SK-N-SH (cell line): ENCODE measurements around the gene CC2D2B. TPM values are rescaled to one million over a fixed set of nuclear protein-coding genes. Genes with fewer than 3 reads are reported as not detected.
"Not testable (repeated sequence)": the region's sequence is repeated elsewhere in the genome, so short reads cannot be mapped to it uniquely, and the experiment has no call there.

ENCODE experiments used
- CTCF ChIA-PET: fragments of 300-600, 350-600 bp; formaldehyde crosslinking; extraction: SDS; loops from one replicate; lab custom pipeline; 2021; lab: Yijun Ruan, JAX
- POLR2A ChIA-PET: fragments of 350-600 bp; sonication (Branson Sonifier 250); formaldehyde crosslinking; extraction: SDS; loops from one replicate; lab custom pipeline; 2020; ENCODE audit warnings: antibody characterized with exemption, inconsistent platforms; lab: Yijun Ruan, JAX
- DNase-seq: peaks from one replicate; pipeline ENCODE4 v3.0.0; 2012
- H2AFZ ChIP-seq: fragments of 200-600 bp; sonication (generic); 2 replicates; pipeline ENCODE4 v1.8.1; 2016; ENCODE audit warnings: antibody characterized with exemption, mild to moderate bottlenecking, low read depth
- H3F3A ChIP-seq: fragments of 200-600 bp; sonication (generic); replicated peaks from 2 replicates; pipeline ENCODE3; 2016; ENCODE audit warnings: antibody characterized with exemption, mild to moderate bottlenecking; ENCODE audit not compliant: insufficient read depth
- H3K27ac ChIP-seq, 2 experiments: fragments of 200-500 bp in 1 of 2; fragments of 200-600 bp in 1 of 2; sonication (Bioruptor generic) in 1 of 2; sonication (generic), shearing (Covaris generic) in 1 of 2; 2 replicates each; pipeline versions ENCODE4 v1.5.1 to v1.6.1; 2014 to 2016; ENCODE audit warnings: low read depth in 2 of 2, inconsistent platforms in 1 of 2, low read length in 1 of 2, mild to moderate bottlenecking in 1 of 2, mixed read lengths in 1 of 2
- H3K27me3 ChIP-seq: fragments of 200-600 bp; sonication (generic), shearing (Covaris generic); 2 replicates; pipeline ENCODE4 v1.6.1; 2016; ENCODE audit warnings: mixed run types; ENCODE audit not compliant: insufficient read depth
- H3K36me3 ChIP-seq, 2 experiments: fragments of 200-500 bp in 1 of 2; fragments of 200-600 bp in 1 of 2; sonication (Bioruptor generic) in 1 of 2; sonication (generic) in 1 of 2; replicated peaks in 1 of 2; 2 replicates each; pipeline versions ENCODE3 to v1.5.1; 2014 to 2016; ENCODE audit warnings: low read length in 1 of 2, mild to moderate bottlenecking in 1 of 2; ENCODE audit not compliant: insufficient read depth in 2 of 2, control insufficient read depth in 1 of 2
- H3K4me1 ChIP-seq, 2 experiments: fragments of 200-500 bp in 1 of 2; fragments of 200-600 bp in 1 of 2; sonication (Bioruptor generic) in 1 of 2; sonication (generic), shearing (Covaris generic) in 1 of 2; 2 replicates each; pipeline versions ENCODE4 v1.5.1 to v1.6.1; 2014 to 2016; ENCODE audit warnings: low read depth in 1 of 2, low read length in 1 of 2, mixed run types in 1 of 2; ENCODE audit not compliant: insufficient read depth in 2 of 2, control insufficient read depth in 1 of 2
- H3K4me2 ChIP-seq: fragments of 200-600 bp; sonication (generic), shearing (Covaris generic); 2 replicates; pipeline ENCODE4 v1.6.1; 2017; ENCODE audit warnings: mixed run types
- H3K4me3 ChIP-seq, 2 experiments: fragments of 200-500 bp in 1 of 2; fragments of 200-600 bp in 1 of 2; sonication (Bioruptor generic) in 1 of 2; sonication (generic), shearing (Covaris generic) in 1 of 2; 2 replicates each; pipeline versions ENCODE4 v1.5.1 to v1.8.1; 2014 to 2016; ENCODE audit warnings: low read depth in 2 of 2, inconsistent platforms in 1 of 2, low read length in 1 of 2, mild to moderate bottlenecking in 1 of 2, mixed read lengths in 1 of 2, moderate library complexity in 1 of 2
- H3K79me2 ChIP-seq: fragments of 200-600 bp; sonication (generic); 2 replicates; pipeline ENCODE4 v1.8.1; 2017; ENCODE audit warnings: mild to moderate bottlenecking; ENCODE audit not compliant: insufficient read depth
- H3K9ac ChIP-seq: fragments of 200-600 bp; sonication (generic); 2 replicates; pipeline ENCODE4 v1.6.1; 2017; ENCODE audit warnings: mixed run types
- H3K9me2 ChIP-seq: fragments of 200-600 bp; sonication (generic); 2 replicates; pipeline ENCODE4 v1.6.1; 2017; ENCODE audit warnings: mixed run types
- H3K9me3 ChIP-seq: fragments of 200-600 bp; sonication (generic); 2 replicates; pipeline ENCODE4 v1.6.1; 2017; ENCODE audit warnings: mixed run types, mild to moderate bottlenecking, moderate library complexity
- H4K20me1 ChIP-seq: fragments of 200-600 bp; sonication (generic); 2 replicates; pipeline ENCODE4 v1.6.1; 2017; ENCODE audit warnings: mild to moderate bottlenecking, mixed run types; ENCODE audit not compliant: insufficient read depth
- CHD2 ChIP-seq: fragments of 150-350 bp; IDR thresholded peaks from 2 replicates; pipeline ENCODE4 v1.6.1; 2018; ENCODE audit warnings: low read length; ENCODE audit not compliant: partially characterized antibody
- CTCF ChIP-seq: fragments of 200-600 bp; sonication (generic); IDR thresholded peaks from 2 replicates; pipeline ENCODE4 v1.6.1; 2017; ENCODE audit warnings: antibody characterized with exemption, mild to moderate bottlenecking, moderate library complexity
- ELF1 ChIP-seq: IDR thresholded peaks from 2 replicates; pipeline ENCODE4 v1.4.0; 2012
- EZH2phosphoT487 ChIP-seq: fragments of 200-600 bp; sonication (generic); IDR thresholded peaks from 2 replicates; pipeline ENCODE4 v1.6.1; 2017; ENCODE audit warnings: low read depth, mixed run types, mild to moderate bottlenecking, antibody characterized with exemption, moderate library complexity, borderline replicate concordance
- FOSL2 ChIP-seq: IDR thresholded peaks from 2 replicates; pipeline ENCODE4 v1.4.0; 2012; ENCODE audit warnings: low read depth, mild to moderate bottlenecking, moderate library complexity, borderline replicate concordance
- JUND ChIP-seq: IDR thresholded peaks from 2 replicates; pipeline ENCODE4 v1.4.0; 2012
- MAX ChIP-seq: IDR thresholded peaks from 2 replicates; pipeline ENCODE4 v1.4.0; 2012; ENCODE audit warnings: low read depth
- NFIC ChIP-seq: IDR thresholded peaks from 2 replicates; pipeline ENCODE4 v1.4.0; 2012; ENCODE audit warnings: borderline replicate concordance
- NRF1 ChIP-seq: IDR thresholded peaks from 2 replicates; pipeline ENCODE4 v1.6.1; 2012; ENCODE audit warnings: low read depth, mild to moderate bottlenecking, low read length
- POLR2AphosphoS5 ChIP-seq: IDR thresholded peaks from 2 replicates; pipeline ENCODE4 v1.6.1; 2012; ENCODE audit warnings: low read depth, low read length
- RAD21 ChIP-seq: IDR thresholded peaks from 2 replicates; pipeline ENCODE4 v1.6.1; 2012; ENCODE audit warnings: mild to moderate bottlenecking, low read length
- RCOR1 ChIP-seq: fragments of 150-350 bp; IDR thresholded peaks from 2 replicates; pipeline ENCODE4 v1.6.1; 2017; ENCODE audit warnings: antibody characterized with exemption, low read length
- RFX5 ChIP-seq: IDR thresholded peaks from 2 replicates; pipeline ENCODE4 v1.6.1; 2012; ENCODE audit warnings: mild to moderate bottlenecking, improper control_type of control experiment, low read length
- SIN3A ChIP-seq: IDR thresholded peaks from 2 replicates; pipeline ENCODE4 v1.6.1; 2012; ENCODE audit warnings: low read depth, mild to moderate bottlenecking, low read length, moderate library complexity, borderline replicate concordance
- TEAD4 ChIP-seq: IDR thresholded peaks from 2 replicates; pipeline ENCODE4 v1.4.0; 2012; ENCODE audit warnings: mild to moderate bottlenecking, borderline replicate concordance; ENCODE audit not compliant: insufficient read depth
- YY1 ChIP-seq: IDR thresholded peaks from 2 replicates; pipeline ENCODE4 v1.4.0; 2012; ENCODE audit warnings: low read depth, mild to moderate bottlenecking
- WGBS: methylation state at CpG from one replicate; pipeline ENCODE4 v1.1.6; 2017; ENCODE audit warnings: low lambda C conversion rate; 5-methylcytosine and 5-hydroxymethylcytosine counted together
- polyA plus RNA-seq, 3 experiments: library from polyadenylated mRNA; depleted of rRNA; stranded (reverse); fragments of >200 nt; gene quantifications; 2 replicates each; pipeline ENCODE4 v1.2.3, GENCODE V29; 2012
- TF ChIP-seq, protein P1 (sequence below): IDR thresholded peaks from 2 replicates; pipeline ENCODE4; 2012
- TF ChIP-seq, protein P2 (sequence below): IDR thresholded peaks from 2 replicates; pipeline ENCODE4 v1.4.0; 2012; ENCODE audit warnings: low read depth, borderline replicate concordance

Gene CC2D2B
- polyA plus RNA-seq, 1 of the 3 experiments (the other 2 are of a cell fraction), result not detected

GRCh38 chr10:95988702-95989101 lies 80.9 kb downstream of the CC2D2B start:
- H3K36me3 ChIP-seq, result no peaks in the 10 kb centered on the region
- ChIA-PET CTCF (interaction anchor here (1.2 kb wide), 2 partner anchors 28 to 295 kb away, joined by 3 to 4 read pairs; partner anchors contain the start of gene TCTN3), POLR2A (no interaction called here)
- H3K4me3 ChIP-seq, result no peak overlapping the region
- 31% methylated on average over 3 of the region's 3 CpGs for WGBS
- H3K9ac ChIP-seq, result no peak overlapping the region
- no peaks in the 10 kb centered on the region for H4K20me1 ChIP-seq
- H3K9me2 ChIP-seq, result no peaks in the 10 kb centered on the region
- DNase-seq, result no peak
- H3K27me3 ChIP-seq, result no peaks in the 10 kb centered on the region
- TF ChIP-seq MAX, result no peak
- peak; percentile 13; the same call in 1 of the 2 replicates for TF ChIP-seq RAD21
- no peak for TF ChIP-seq RCOR1
- no peak for TF ChIP-seq POLR2AphosphoS5
- TF ChIP-seq TEAD4, result no peak
- TF ChIP-seq EZH2phosphoT487, result no peak
- no peaks in the 10 kb centered on the region for H3K4me1 ChIP-seq
- H2AFZ ChIP-seq, result no peak overlapping the region
- H3K4me2 ChIP-seq, result no peak overlapping the region
- H3F3A ChIP-seq, result no peaks in the 10 kb centered on the region
- no peaks in the 10 kb centered on the region for H3K9me3 ChIP-seq
- H3K27ac ChIP-seq, result no peak overlapping the region
- H3K79me2 ChIP-seq, result no peaks in the 10 kb centered on the region

DNA sequence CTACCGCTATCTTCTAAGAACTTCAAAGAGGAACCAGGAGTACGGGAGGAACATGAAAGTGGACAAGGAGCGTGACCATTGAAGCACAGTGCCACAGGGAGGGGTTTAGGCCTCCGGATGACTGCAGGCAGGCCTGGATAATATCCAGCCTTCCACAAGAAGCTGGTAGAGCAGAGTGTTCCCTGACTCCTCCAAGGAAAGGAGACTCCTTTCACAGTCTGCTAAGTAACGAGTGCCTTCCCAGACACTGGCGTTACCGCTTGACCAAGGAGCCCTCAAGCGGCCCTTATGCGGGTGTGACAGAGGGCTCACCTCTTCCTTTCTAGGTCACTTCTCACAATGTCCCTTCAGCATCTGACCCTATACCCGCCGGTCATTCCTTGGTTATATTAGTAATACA lies 86.6 kb downstream of the CC2D2B start:
- H3K79me2 ChIP-seq, H3K36me3 ChIP-seq, H3K27me3 ChIP-seq, H2AFZ ChIP-seq, H3K9me3 ChIP-seq, H3K9ac ChIP-seq, H3K9me2 ChIP-seq, H3K4me1 ChIP-seq, H3F3A ChIP-seq, H3K4me3 ChIP-seq, CTCF ChIA-PET, H4K20me1 ChIP-seq, POLR2A ChIA-PET, DNase-seq, H3K4me2 ChIP-seq, H3K27ac ChIP-seq: not testable (repeated sequence)
- WGBS, result 83% methylated on average over 11 of the region's 11 CpGs

DNA sequence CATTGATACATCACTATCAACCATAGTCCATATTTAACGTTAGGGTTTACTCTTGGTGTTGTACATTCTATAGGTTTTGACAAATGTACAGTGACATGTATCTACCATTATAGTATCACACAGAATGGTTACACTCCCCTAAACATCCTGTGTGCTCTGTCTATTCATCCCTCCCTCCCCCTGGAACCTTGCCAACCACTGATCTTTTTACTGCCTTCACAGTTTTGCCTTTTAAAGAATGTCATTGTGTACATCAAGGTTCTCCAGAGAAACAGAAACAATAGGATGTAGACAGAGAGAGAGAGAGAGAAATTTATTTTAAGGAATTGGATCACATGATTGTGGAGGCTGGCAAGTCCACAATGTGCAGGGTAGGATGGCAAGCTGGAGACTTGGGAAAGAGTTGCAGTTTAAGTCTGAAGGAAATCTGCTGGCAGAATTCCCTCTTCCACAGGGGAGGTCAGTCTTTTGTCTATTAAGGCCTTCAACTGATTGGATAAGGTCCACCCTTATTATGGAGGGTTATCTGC lies 90.5 kb downstream of the CC2D2B start:
- no peaks in the 10 kb centered on the region for H3K9me2 ChIP-seq
- 32% methylated on average over 1 of the region's 1 CpG for WGBS
- ChIA-PET POLR2A (no interaction called here), CTCF (no interaction called here)
- H3K4me2 ChIP-seq, result no peak overlapping the region
- H2AFZ ChIP-seq, result no peak overlapping the region
- H3F3A ChIP-seq, result no peaks in the 10 kb centered on the region
- H3K4me1 ChIP-seq, result no peaks in the 10 kb centered on the region
- H3K36me3 ChIP-seq, result no peaks in the 10 kb centered on the region
- H4K20me1 ChIP-seq, result no peaks in the 10 kb centered on the region
- H3K79me2 ChIP-seq, result no peaks in the 10 kb centered on the region
- H3K27me3 ChIP-seq, result no peaks in the 10 kb centered on the region
- no peaks in the 10 kb centered on the region for H3K9me3 ChIP-seq
- no peak overlapping the region for H3K9ac ChIP-seq
- no peak overlapping the region for H3K4me3 ChIP-seq
- DNase-seq, result no peak
- H3K27ac ChIP-seq, result no peak overlapping the region
- TF ChIP-seq NRF1 (no peak), RFX5 (no peak), YY1 (no peak), JUND (no peak), CHD2 (no peak), FOSL2 (no peak), NFIC (no peak), SIN3A (no peak), CTCF (no peak), TEAD4 (no peak), POLR2AphosphoS5 (no peak), MAX (no peak), ELF1 (no peak)
- TF ChIP-seq, protein P1, sequence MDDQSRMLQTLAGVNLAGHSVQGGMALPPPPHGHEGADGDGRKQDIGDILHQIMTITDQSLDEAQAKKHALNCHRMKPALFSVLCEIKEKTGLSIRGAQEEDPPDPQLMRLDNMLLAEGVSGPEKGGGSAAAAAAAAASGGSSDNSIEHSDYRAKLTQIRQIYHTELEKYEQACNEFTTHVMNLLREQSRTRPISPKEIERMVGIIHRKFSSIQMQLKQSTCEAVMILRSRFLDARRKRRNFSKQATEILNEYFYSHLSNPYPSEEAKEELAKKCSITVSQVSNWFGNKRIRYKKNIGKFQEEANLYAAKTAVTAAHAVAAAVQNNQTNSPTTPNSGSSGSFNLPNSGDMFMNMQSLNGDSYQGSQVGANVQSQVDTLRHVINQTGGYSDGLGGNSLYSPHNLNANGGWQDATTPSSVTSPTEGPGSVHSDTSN, result no peak
- TF ChIP-seq, protein P2, sequence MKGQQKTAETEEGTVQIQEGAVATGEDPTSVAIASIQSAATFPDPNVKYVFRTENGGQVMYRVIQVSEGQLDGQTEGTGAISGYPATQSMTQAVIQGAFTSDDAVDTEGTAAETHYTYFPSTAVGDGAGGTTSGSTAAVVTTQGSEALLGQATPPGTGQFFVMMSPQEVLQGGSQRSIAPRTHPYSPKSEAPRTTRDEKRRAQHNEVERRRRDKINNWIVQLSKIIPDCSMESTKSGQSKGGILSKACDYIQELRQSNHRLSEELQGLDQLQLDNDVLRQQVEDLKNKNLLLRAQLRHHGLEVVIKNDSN, result no peak
